GM10266 (cell line): ENCODE data around the gene SUSD6.

ENCODE experiments used
- DNase-seq: peaks from one replicate; pipeline ENCODE4 v3.0.0; 2012; ENCODE audit errors: extremely low spot score
- TF ChIP-seq, protein P1 (sequence below): IDR thresholded peaks from 2 replicates; pipeline ENCODE4 v1.5.1; 2012; ENCODE audit warnings: mild to moderate bottlenecking, low read depth; ENCODE audit not compliant: control insufficient read depth, insufficient read depth; ENCODE audit errors: missing control alignments

The SUSD6 gene

DNA sequence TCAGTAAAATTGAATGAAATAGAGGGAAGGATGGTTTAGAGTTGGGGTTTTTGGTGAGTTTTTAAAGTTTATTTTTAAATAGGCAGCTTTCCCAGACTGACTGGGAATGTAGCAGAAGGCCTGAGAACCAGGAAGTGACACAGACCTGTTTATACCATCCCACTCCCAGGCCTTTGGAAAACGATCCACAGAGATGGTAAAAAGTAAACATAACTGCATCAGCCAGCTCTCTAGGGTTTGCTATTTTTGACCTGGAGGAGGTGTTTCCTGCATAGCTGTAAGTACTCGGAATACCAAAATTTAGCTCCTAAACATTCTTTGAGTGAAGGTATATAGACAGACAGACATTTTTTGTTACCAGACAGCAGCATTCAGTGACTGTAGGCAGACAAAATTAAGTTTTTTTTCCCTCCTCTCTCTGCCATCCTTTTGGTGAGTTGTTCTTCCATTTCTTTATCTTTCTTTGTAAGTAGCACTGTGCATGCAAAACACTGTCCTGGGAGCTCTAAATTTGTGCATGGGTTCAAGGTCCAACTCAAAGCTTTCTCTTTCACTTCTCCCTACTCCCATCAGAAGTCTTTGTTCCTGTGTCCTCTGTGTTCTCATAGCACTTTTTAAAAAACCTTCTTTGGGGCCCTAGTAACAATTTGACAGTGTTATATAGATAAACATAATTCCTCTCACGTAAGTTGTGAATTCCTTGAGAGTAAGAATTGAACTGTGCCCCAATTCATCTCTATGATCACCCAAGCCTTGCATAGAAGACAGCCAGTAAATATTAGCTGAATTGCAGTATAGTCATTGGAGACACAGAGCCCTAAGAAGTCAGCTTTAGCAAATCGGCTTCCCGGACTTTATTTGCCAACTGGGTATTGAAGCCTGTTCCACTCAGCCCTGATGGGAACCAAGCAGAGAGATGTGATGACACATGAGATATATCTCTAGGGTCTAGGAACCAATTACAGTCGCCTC, 37.4 kb downstream of the SUSD6 start:
- TF ChIP-seq, protein P1, sequence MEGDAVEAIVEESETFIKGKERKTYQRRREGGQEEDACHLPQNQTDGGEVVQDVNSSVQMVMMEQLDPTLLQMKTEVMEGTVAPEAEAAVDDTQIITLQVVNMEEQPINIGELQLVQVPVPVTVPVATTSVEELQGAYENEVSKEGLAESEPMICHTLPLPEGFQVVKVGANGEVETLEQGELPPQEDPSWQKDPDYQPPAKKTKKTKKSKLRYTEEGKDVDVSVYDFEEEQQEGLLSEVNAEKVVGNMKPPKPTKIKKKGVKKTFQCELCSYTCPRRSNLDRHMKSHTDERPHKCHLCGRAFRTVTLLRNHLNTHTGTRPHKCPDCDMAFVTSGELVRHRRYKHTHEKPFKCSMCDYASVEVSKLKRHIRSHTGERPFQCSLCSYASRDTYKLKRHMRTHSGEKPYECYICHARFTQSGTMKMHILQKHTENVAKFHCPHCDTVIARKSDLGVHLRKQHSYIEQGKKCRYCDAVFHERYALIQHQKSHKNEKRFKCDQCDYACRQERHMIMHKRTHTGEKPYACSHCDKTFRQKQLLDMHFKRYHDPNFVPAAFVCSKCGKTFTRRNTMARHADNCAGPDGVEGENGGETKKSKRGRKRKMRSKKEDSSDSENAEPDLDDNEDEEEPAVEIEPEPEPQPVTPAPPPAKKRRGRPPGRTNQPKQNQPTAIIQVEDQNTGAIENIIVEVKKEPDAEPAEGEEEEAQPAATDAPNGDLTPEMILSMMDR: no peak
- DNase-seq: no peak

DNA sequence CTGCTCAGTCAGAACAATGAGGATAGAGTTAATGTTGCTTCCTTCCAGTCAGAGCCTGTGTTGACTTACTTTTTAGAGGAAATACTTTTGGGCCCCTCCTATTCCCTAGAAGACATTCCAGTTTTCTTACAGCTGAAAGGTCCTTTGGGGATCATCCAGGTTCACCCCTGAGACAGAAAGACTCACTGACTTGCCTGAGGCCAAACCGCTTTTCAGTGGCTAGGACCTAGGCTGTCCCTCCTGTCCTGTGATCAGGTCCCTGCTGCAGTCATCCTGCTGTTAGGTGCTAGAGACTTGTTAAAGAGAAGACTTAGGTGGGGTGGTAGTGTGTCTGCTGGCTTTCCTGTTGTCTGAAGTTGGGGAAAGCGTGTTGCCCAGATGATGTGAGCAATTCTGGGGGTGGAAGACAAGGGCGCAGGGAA, 39.6 kb downstream of the SUSD6 start:
- TF ChIP-seq, protein P1: no peak
- DNase-seq: no peak

DNA sequence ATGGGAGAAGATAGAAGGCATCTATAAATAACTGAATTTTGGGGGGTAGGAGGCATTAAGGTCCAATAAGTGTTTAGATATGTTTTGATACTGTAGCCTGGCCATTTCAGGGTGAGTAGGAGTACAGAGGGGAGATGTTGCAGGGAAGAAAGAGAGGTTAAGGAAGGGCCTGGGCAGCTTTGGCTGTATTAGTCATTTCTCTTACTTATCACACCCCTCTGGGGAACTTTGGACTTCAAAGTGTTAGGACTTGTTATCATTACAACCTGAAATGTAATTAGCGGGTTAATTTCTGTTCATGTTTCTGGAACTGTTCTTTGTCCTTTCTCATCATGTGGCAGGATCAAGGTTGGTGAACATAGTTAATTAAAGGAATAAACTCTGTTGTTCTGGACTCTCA, 40.3 kb downstream of the SUSD6 start:
- no peak for DNase-seq
- TF ChIP-seq, protein P1: no peak

DNA sequence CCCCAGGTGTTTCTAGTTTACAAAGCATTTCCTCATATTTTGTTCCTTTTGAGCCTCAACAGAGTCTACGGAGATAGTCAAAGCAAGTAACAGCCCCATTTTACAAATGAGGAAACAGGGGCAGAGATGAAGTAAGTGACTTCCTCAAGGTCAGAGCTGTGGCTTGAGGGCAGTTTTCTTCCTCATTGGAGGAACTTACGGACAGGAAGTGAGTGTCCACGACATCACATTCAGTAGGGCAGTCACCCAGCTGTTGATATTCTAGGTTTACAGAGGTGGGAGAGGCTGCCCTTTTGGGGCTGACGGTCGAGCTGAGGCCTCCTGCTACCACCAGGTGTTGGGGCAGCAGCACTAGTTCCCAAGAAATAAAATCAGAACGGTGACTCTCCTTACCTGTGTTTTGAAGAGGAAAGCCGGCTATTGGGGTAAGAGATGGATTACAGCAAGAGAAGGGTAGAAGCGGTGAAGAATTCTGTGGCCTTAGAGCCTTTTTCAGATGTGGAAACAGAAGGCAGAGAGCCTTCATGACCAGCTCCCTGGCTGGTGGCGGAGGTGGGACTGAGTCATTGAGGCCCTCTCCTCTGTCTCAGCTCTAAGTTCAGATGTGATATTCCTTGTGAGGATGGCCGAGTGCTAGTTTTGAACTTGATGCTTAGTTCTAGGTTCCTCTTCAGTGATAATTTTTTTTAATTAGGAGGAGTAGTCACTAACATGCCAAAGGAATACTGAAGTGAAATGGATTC, 41.7 kb downstream of the SUSD6 start:
- TF ChIP-seq, protein P1: no peak
- DNase-seq: no peak

DNA sequence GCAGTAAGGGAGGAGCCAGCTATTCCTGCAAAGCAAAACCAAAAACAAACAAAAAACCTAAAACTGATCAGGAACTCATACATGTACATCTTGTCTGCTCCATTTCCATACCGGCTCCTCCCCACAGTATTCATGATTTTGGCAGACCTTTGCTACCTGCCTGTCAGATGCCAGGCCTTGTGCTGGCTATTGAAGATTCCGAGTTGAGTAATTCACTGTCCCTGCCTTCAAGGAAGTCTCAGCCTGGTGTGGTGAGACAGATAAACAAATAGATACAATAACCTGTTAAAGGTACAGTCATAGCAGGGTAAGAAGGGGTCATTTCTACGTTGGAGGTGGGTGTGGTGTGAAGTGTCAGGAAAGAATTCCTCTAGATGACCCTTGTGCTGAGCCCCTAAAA, 42.7 kb downstream of the SUSD6 start:
- TF ChIP-seq, protein P1: no peak
- DNase-seq: no peak

DNA sequence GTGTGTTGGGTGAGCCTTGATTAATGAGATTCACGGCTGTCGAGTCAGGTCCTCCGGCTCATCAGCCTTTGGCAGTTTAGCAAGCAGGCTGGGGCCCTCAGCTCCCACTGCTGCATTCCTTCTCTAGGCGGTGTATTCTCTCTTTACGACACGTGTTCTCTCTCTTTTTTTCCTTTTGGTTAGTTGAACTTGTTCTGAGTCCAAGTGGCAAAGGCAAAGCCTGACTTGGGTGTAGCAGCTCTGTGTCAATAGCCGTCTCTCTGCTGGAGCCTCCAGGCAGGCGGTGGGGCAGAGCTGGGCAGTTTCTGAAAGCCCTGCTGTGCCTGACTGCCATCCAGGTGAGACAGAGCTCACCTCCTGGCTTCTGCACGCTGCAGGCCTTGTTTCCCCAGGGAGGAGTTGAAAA, 46.6 kb downstream of the SUSD6 start:
- no peak for DNase-seq
- TF ChIP-seq, protein P1: no peak
